ENCODE data around the gene DALRD3. TPM values are rescaled to one million over a fixed set of nuclear protein-coding genes. Genes with fewer than 3 reads are reported as not detected.
A peak's percentile ranks its signal among the peaks of the same experiment; 100 is the strongest.

DALRD3 gene, protein sequence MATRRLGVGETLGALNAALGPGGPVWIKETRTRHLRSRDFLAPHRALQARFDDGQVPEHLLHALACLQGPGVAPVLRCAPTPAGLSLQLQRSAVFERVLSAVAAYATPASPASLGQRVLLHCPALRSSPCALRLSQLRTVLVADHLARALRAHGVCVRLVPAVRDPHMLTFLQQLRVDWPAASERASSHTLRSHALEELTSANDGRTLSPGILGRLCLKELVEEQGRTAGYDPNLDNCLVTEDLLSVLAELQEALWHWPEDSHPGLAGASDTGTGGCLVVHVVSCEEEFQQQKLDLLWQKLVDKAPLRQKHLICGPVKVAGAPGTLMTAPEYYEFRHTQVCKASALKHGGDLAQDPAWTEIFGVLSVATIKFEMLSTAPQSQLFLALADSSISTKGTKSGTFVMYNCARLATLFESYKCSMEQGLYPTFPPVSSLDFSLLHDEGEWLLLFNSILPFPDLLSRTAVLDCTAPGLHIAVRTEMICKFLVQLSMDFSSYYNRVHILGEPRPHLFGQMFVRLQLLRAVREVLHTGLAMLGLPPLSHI
- 35.4 TPM for total RNA-seq

DNA sequence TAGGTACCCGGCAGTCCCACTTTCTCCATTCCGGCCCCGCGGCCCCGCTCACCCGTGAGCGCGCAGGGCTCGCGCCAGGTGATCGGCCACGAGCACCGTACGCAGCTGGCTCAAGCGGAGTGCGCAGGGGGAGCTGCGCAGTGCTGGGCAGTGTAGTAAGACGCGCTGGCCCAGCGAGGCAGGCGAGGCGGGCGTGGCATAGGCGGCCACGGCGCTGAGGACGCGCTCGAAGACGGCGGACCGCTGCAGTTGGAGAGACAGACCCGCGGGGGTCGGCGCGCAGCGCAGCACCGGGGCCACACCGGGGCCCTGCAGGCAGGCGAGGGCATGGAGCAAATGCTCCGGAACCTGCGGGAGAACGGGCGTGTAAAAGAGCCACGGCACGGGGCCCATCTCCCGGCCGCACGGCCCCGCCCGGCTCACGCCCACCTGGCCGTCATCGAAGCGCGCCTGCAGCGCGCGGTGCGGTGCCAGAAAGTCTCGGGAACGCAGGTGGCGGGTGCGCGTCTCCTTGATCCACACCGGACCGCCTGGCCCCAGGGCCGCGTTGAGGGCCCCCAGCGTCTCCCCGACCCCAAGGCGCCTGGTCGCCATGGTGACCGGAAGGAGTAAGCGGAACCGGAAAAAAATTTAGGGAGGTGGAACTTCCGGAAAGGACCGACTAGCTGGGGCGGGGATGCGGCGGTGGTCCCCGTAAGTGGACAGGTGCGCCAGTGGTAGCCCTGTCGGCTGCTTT is at the start of gene DALRD3:
TSS of gene DALRD3 (minus strand) at position 610 of the 736 bp plus-strand sequence. CDS start at position 594, 16 bp downstream.
- intact Hi-C loops (cut with DNase I), result no loop called here
- H3K4me1 ChIP-seq, result peaks cover 59% of the 10 kb centered on the region
- H3K27ac ChIP-seq, result peak within 1 kb of the TSS; percentile 70
- peak within 1 kb of the TSS; percentile 71 to 88 for H3K4me3 ChIP-seq
- H3K27me3 ChIP-seq, result no peaks in the 10 kb centered on the region
- no peaks in the 10 kb centered on the region for H3K9me3 ChIP-seq
- DNase-seq (ENCODE audit: extremely low spot score in 2 of 2), result peak in 1 of 2 donors; percentile 95
- H3K36me3 ChIP-seq, result peaks cover 0 to 30% of the 10 kb centered on the region in 2 donors
- TF ChIP-seq POLR2A (IDR thresholded peaks at IDR 0.05) (peak in 1 of 2 donors; percentile 8), POLR2AphosphoS5 (IDR thresholded peaks at IDR 0.05; ENCODE audit: insufficient read depth in 1 of 2, low read depth in 1 of 2) (peak; percentile 34 to 80)
- TF ChIP-seq, protein P1, sequence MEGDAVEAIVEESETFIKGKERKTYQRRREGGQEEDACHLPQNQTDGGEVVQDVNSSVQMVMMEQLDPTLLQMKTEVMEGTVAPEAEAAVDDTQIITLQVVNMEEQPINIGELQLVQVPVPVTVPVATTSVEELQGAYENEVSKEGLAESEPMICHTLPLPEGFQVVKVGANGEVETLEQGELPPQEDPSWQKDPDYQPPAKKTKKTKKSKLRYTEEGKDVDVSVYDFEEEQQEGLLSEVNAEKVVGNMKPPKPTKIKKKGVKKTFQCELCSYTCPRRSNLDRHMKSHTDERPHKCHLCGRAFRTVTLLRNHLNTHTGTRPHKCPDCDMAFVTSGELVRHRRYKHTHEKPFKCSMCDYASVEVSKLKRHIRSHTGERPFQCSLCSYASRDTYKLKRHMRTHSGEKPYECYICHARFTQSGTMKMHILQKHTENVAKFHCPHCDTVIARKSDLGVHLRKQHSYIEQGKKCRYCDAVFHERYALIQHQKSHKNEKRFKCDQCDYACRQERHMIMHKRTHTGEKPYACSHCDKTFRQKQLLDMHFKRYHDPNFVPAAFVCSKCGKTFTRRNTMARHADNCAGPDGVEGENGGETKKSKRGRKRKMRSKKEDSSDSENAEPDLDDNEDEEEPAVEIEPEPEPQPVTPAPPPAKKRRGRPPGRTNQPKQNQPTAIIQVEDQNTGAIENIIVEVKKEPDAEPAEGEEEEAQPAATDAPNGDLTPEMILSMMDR (IDR thresholded peaks at IDR 0.05), result no peak

DNA sequence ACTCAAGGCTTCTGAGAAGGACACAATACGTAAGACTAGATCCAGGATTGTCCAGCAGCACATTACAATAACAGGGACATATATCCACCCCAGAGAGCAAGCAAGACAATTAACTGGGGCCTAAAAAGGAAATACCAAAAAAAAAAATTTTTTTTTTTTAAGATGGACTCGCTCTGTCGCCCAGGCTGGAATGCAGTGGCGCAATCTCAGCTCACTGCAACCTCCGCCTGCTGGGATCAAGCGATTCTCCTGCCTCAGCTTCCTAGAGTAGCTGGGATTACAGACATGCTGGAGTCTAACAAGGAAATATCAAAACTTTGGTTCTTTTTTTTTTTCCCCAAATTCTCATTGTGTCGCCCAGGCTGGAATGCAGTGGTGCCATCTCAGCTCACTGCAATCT is 39.6 kb upstream of the DALRD3 start:
- intact Hi-C loops (cut with DNase I), result no loop called here
- no peak overlapping the region for H3K27ac ChIP-seq
- no peaks in the 10 kb centered on the region for H3K9me3 ChIP-seq
- peaks cover 0 to 60% of the 10 kb centered on the region in 2 donors for H3K36me3 ChIP-seq
- H3K27me3 ChIP-seq, result no peaks in the 10 kb centered on the region
- TF ChIP-seq, protein P1 (IDR thresholded peaks at IDR 0.05), result no peak
- no peak for TF ChIP-seq POLR2AphosphoS5 (IDR thresholded peaks at IDR 0.05; ENCODE audit: insufficient read depth in 1 of 2, low read depth in 1 of 2)
- no peak for TF ChIP-seq POLR2A (IDR thresholded peaks at IDR 0.05)
- H3K4me3 ChIP-seq, result no peak overlapping the region
- no peak for DNase-seq (ENCODE audit: extremely low spot score in 2 of 2)
- no peaks in the 10 kb centered on the region for H3K4me1 ChIP-seq

DNA sequence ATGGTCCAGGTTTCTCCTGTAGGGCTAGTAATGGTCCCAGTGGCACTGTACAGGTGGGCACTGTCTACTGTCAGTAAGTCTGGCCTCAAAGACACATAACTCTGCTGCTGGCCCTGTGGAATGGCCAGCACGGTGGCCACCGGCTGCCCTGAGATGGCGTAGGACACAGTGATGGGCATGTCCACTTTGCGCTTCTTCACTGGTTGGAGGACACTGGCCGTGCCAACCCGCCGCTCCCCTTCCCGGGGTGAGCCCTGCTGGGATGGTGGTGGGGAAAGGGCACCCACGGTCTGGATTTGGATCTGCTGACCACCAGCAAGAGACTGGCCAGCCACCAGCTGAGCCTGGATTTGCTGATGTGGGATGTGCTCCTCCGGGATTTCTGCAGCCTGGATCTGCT is 38.9 kb upstream of the DALRD3 start:
- TF ChIP-seq POLR2A (IDR thresholded peaks at IDR 0.05) (no peak), POLR2AphosphoS5 (IDR thresholded peaks at IDR 0.05; ENCODE audit: insufficient read depth in 1 of 2, low read depth in 1 of 2) (no peak)
- TF ChIP-seq, protein P1 (IDR thresholded peaks at IDR 0.05), result no peak
- H3K36me3 ChIP-seq, result peaks cover 0 to 60% of the 10 kb centered on the region in 2 donors
- DNase-seq (ENCODE audit: extremely low spot score in 2 of 2), result no peak
- H3K9me3 ChIP-seq, result no peaks in the 10 kb centered on the region
- no peaks in the 10 kb centered on the region for H3K27me3 ChIP-seq
- no peak overlapping the region for H3K4me3 ChIP-seq
- no peak overlapping the region for H3K27ac ChIP-seq
- intact Hi-C loops (cut with DNase I), result no loop called here
- no peaks in the 10 kb centered on the region for H3K4me1 ChIP-seq

DNA sequence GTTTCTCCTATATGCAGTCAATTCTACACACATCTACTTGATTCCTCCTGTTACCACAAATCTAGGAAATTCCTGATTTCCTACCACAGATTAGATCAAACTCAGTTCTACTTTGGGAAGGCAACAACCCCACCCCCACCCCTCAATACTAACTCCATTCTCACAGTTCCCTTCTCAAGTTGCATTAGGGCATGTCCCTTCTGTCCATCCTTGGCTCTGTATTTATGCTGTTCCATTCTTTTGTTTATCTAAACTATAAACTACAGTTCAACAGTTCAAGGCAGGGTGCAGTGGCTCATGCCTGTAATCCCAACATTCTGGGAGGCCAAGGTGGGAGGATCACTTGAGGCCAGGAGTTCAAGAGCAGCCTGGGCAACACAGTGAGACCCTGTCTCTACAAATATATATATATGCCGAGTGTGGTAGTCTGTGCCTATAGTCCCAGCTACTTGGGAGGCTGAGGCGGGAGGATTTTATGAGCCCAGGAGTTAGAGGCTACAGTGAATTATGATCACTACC is 36.0 kb upstream of the DALRD3 start:
- no peak for DNase-seq (ENCODE audit: extremely low spot score in 2 of 2)
- H3K36me3 ChIP-seq, result peaks cover 0 to 58% of the 10 kb centered on the region in 2 donors
- TF ChIP-seq, protein P1 (IDR thresholded peaks at IDR 0.05), result no peak
- TF ChIP-seq POLR2A (IDR thresholded peaks at IDR 0.05), result no peak
- TF ChIP-seq POLR2AphosphoS5 (IDR thresholded peaks at IDR 0.05; ENCODE audit: insufficient read depth in 1 of 2, low read depth in 1 of 2), result no peak
- intact Hi-C loops (cut with DNase I), result no loop called here
- H3K4me3 ChIP-seq, result no peak overlapping the region
- H3K27ac ChIP-seq, result no peak overlapping the region
- H3K27me3 ChIP-seq, result no peaks in the 10 kb centered on the region
- no peaks in the 10 kb centered on the region for H3K9me3 ChIP-seq
- no peaks in the 10 kb centered on the region for H3K4me1 ChIP-seq

Measured in vagina (tissue), 2 donors.